Mucosa of descending colon (tissue), 3 donors: ENCODE data around the gene RIT2. TPM values are rescaled to one million over a fixed set of nuclear protein-coding genes. Genes with fewer than 3 reads are reported as not detected.

Source experiments
- ATAC-seq: fragments of 200-7000 bp; cut with Tn5 transposase; one replicate; pipeline ENCODE4 v1.9.1; 2020; ENCODE audit warnings: mild to moderate bottlenecking, moderate library complexity
- DNase-seq, 3 donors: peaks; one replicate each; pipeline ENCODE4 v3.0.0-alpha.2; 2020
- H3K36me3 ChIP-seq: fragments of 200-600 bp; one replicate; pipeline ENCODE4 v1.8.0; 2021; ENCODE audit warnings: low read depth, mild to moderate bottlenecking
- H3K4me1 ChIP-seq: fragments of 200-600 bp; one replicate; pipeline ENCODE4 v1.8.0; 2021; ENCODE audit warnings: low read depth, mild to moderate bottlenecking
- H3K4me3 ChIP-seq: fragments of 200-600 bp; one replicate; pipeline ENCODE4 v1.8.0; 2021; ENCODE audit warnings: mild to moderate bottlenecking
- H3K9me3 ChIP-seq: fragments of 200-600 bp; one replicate; pipeline ENCODE4 v1.8.0; 2021; ENCODE audit warnings: mild to moderate bottlenecking
- CTCF ChIP-seq: fragments of 200-600 bp; IDR thresholded peaks from one replicate; pipeline ENCODE4 v1.8.0; 2022; ENCODE audit warnings: antibody characterized with exemption, mild to moderate bottlenecking
- intact Hi-C, 2 donors: fragments of 100-400 bp; cut with DNase I in 1 of 2; cut with micrococcal nuclease in 1 of 2; formaldehyde crosslinking; loops; one replicate each; pipeline versions ENCODE4 v1.11.0 to v1.11.1; 2022; cut with DNase I, micrococcal nuclease
- total RNA-seq, 3 donors: library from RNA; stranded (reverse); fragmentation: NEBNext Ultra II Directional in 2 of 3; extraction: Animal tissue kit (Norgen Biotek cat#: 25700) in 2 of 3; gene quantifications; one replicate each; pipeline versions ENCODE4 v1.2.1 to v1.2.4, GENCODE V29; 2021 to 2023
- donor health status: DM: no; HTN: no; CAD: no; lungs with moderate emphysema.
- donor health status: DM: no; HTN: no; CAD: no.
- donor health status: DM: no; HTN: yes; CAD: no.

Gene RIT2
- total RNA-seq, 3 donors from 2014 or later: 0.44 TPM; not detected in 2

GRCh38 chr18:43113220-43113895 lies 2.1 kb downstream of the RIT2 start:
- intact Hi-C loops: no loop called here
- DNase-seq: no peak
- Histone ChIP-seq H3K4me3 (no peak overlapping the region), H3K9me3 (no peaks in the 10 kb centered on the region), H3K36me3 (no peaks in the 10 kb centered on the region), H3K4me1 (no peaks in the 10 kb centered on the region)
- TF ChIP-seq CTCF: no peak
- ATAC-seq: no peak

GRCh38 chr18:43108882-43109281 lies 6.6 kb downstream of the RIT2 start:
- H3K4me3 ChIP-seq: no peak overlapping the region
- no peak for TF ChIP-seq CTCF
- no peaks in the 10 kb centered on the region for H3K9me3 ChIP-seq
- H3K36me3 ChIP-seq: no peaks in the 10 kb centered on the region
- ATAC-seq (no peak), DNase-seq (no peak)
- H3K4me1 ChIP-seq: no peaks in the 10 kb centered on the region
- intact Hi-C loops: no loop called here

- TF ChIP-seq CTCF: no peak
- Histone ChIP-seq H3K4me3 (no peak overlapping the region), H3K9me3 (no peaks in the 10 kb centered on the region), H3K4me1 (no peaks in the 10 kb centered on the region), H3K36me3 (no peaks in the 10 kb centered on the region)
- intact Hi-C loops: no loop called here
- no peak for DNase-seq
- no peak for ATAC-seq
These were observed 7.0 kb downstream of the RIT2 start for GRCh38 chr18:43108469-43108868.

- DNase-seq (no peak), ATAC-seq (no peak)
- Histone ChIP-seq H3K4me3 (no peak overlapping the region), H3K36me3 (no peaks in the 10 kb centered on the region), H3K4me1 (no peaks in the 10 kb centered on the region), H3K9me3 (no peaks in the 10 kb centered on the region)
- TF ChIP-seq CTCF: no peak
- intact Hi-C loops: no loop called here
These were observed 21.8 kb downstream of the RIT2 start for GRCh38 chr18:43093646-43094045.

GRCh38 chr18:43092539-43092938 lies 22.9 kb downstream of the RIT2 start:
- H3K36me3 ChIP-seq: no peaks in the 10 kb centered on the region
- no peak for DNase-seq
- intact Hi-C loops: no loop called here
- no peak for TF ChIP-seq CTCF
- no peaks in the 10 kb centered on the region for H3K4me1 ChIP-seq
- H3K9me3 ChIP-seq: no peaks in the 10 kb centered on the region
- no peak overlapping the region for H3K4me3 ChIP-seq
- no peak for ATAC-seq

- intact Hi-C loops: no loop called here
- DNase-seq (no peak), ATAC-seq (no peak)
- H3K4me3 ChIP-seq: no peak overlapping the region
- H3K4me1 ChIP-seq: no peaks in the 10 kb centered on the region
- no peaks in the 10 kb centered on the region for H3K9me3 ChIP-seq
- no peaks in the 10 kb centered on the region for H3K36me3 ChIP-seq
- no peak for TF ChIP-seq CTCF
These were observed 34.1 kb downstream of the RIT2 start for GRCh38 chr18:43081396-43081795.
